ENCODE measurements around the gene IL21R.

Gene IL21R

GRCh38 chr16:27436065-27436464 lies 34.1 kb downstream of the IL21R start:
- H3K27ac ChIP-seq = no peak overlapping the region
- TF ChIP-seq CTCF (conservative IDR thresholded peaks at IDR 0.05) = no peak
- no peak for TF ChIP-seq ZFX (IDR thresholded peaks at IDR 0.05)

- no peak for TF ChIP-seq CTCF (conservative IDR thresholded peaks at IDR 0.05)
- no peak for TF ChIP-seq ZFX (IDR thresholded peaks at IDR 0.05)
- no peak overlapping the region for H3K27ac ChIP-seq
Observed at GRCh38 chr16:27436921-27437650, 35.1 kb downstream of the IL21R start.

- no peak for TF ChIP-seq ZFX (IDR thresholded peaks at IDR 0.05)
- no peak for TF ChIP-seq CTCF (conservative IDR thresholded peaks at IDR 0.05)
- no peak overlapping the region for H3K27ac ChIP-seq
Observed at GRCh38 chr16:27437946-27438345, 36.0 kb downstream of the IL21R start.

GRCh38 chr16:27439271-27440018 lies 37.5 kb downstream of the IL21R start:
- TF ChIP-seq ZFX (IDR thresholded peaks at IDR 0.05) (no peak), CTCF (conservative IDR thresholded peaks at IDR 0.05) (no peak)
- H3K27ac ChIP-seq = no peak overlapping the region

GRCh38 chr16:27441276-27441675 lies 39.3 kb downstream of the IL21R start:
- TF ChIP-seq ZFX (IDR thresholded peaks at IDR 0.05) (no peak), CTCF (conservative IDR thresholded peaks at IDR 0.05) (no peak)
- no peak overlapping the region for H3K27ac ChIP-seq

GRCh38 chr16:27441998-27442397 lies 40.0 kb downstream of the IL21R start:
- H3K27ac ChIP-seq = no peak overlapping the region
- TF ChIP-seq ZFX (IDR thresholded peaks at IDR 0.05) = no peak
- no peak for TF ChIP-seq CTCF (conservative IDR thresholded peaks at IDR 0.05)

- TF ChIP-seq CTCF (conservative IDR thresholded peaks at IDR 0.05) = no peak
- TF ChIP-seq ZFX (IDR thresholded peaks at IDR 0.05) = no peak
- H3K27ac ChIP-seq = no peak overlapping the region
Observed at GRCh38 chr16:27444015-27444414, 42.0 kb downstream of the IL21R start.
